NCI-H1930 (cell line): ENCODE measurements around the gene LYPD6B.
A peak's percentile ranks its signal among the peaks of the same experiment; 100 is the strongest.

Experiments used
- DNase-seq, 2 experiments: peaks; one replicate each; lab custom pipeline; 2025; lab: John Stamatoyannopoulos, UW

The LYPD6B gene

DNA sequence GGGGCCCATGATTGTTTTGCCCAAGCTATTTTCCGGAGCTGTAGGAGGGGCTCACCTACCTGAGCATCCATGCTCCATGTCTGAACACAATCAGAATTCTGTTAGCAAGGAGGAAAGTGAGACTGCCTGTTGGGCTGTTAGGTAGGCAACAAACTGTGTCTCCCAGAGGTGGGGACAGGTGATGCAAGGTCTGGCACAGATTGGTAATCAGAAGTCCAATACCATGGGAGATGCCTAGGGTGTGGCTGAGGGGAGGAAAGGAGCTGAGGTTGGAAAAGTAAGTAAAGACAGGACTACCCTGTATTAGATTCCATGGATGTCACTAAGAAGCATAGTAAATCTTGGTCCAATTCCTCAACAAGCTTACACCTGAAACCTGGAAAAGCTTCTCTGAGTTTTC, 3.0 kb downstream of the LYPD6B start:
- DNase-seq, result no peak

GRCh38 chr2:149042881-149043280, 4.4 kb downstream of the LYPD6B start:
- DNase-seq, result no peak

DNA sequence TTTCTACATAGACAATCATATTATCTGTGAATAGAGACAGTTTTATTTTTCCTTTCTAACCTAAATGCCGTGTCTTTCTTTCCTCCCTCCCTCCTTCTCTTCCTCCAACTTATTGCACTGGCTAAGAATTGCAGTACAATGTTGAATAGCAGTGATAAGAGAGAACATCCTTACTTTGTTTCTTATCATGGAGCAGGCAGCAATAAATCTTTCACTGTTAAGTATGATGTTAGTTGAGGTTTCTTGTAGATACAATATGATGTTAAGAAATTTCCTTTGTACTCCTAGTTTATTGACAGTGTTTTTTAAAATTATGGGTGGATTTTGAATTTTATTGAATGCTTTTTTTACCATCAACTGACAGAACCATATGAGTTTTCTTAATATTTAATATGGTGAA, 6.0 kb downstream of the LYPD6B start:
- DNase-seq, result no peak

GRCh38 chr2:149047118-149047517, 8.6 kb downstream of the LYPD6B start:
- DNase-seq, result no peak

DNA sequence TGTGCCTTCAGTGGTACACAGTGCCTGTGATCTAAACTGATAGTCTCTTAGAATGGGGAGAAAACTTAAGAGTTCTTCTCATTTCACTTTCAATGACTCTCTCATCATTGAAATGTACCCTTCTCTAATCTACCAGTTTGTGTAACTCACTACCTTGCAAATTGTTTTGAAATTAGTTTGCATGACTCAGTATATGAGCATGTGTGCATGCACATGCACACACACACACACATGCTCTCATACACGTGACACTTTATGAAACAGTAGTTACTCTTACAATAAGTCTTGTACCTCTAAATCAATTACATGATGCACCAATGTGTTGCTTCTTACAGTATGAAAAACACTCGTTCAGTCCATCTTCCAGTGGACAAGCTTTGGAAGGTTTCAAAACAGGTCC, 10.6 kb downstream of the LYPD6B start:
- no peak for DNase-seq

- no peak for DNase-seq
Observed at GRCh38 chr2:149050188-149050587, 11.7 kb downstream of the LYPD6B start.

- DNase-seq, result no peak
Observed at GRCh38 chr2:149055751-149056150, 17.3 kb downstream of the LYPD6B start.

- no peak for DNase-seq
Observed at GRCh38 chr2:149056541-149057255, 18.2 kb downstream of the LYPD6B start.

DNA sequence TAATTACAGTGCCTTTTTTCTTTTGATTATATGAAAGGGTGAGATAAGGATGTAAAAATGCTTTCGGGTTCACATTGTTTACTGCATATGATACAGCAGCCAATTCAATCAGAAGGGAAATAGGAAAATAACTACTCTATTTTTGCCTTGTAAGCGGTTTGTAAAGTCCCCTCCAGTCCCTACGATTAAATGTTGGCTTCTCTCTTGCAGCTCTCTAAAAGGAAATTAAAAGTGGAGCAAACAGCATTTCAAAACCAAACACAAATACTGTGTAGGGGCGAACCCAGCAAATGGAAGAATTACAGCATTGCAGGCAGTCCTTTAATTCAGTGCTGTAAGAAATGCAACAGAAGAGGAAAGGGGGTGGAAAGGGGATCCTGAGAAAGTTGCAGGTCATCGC, 18.9 kb downstream of the LYPD6B start:
- DNase-seq, result no peak

DNA sequence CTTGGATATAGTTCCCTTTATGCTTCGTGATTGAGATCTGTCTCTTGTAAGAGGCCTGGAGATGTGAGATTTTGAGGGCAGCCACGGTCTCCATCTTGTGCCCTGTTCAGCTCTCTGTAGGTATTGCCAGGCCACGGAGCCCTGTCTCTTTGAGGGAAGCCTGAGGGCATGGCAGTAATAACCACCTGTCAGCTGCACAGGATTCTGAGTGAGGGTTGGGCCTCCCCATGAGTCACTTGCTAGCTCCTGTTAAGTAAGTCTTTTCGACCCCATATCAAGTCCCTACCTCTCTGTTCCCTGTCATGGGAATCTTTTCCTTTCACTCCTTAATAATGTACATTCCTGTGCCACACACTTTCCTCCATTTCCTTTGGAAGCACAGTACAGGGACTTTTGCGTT, 20.4 kb downstream of the LYPD6B start:
- no peak for DNase-seq

DNA sequence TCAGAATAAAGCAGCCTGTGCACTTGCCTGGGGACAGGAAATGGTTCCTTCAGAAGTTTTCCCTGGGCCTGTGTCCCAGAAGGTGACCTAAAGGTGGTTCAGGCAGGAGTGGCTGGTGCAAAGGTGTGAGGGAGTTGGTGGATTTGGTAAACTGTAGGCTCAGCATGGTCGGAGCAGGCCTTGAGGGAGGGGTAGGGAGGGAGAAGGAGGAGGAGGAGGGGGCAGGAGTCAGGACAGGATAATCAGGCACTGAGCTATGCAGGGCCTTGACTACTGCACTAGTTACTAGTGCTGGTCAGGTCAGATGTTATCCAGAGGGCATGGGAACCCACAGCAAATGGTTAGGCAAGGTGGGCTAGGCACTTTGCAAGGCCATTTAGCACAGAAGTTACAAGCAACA, 21.3 kb downstream of the LYPD6B start:
- no peak for DNase-seq

- no peak for DNase-seq
Observed at GRCh38 chr2:149061133-149061745, 22.7 kb downstream of the LYPD6B start.

- no peak for DNase-seq
Observed at GRCh38 chr2:149062531-149062930, 24.0 kb downstream of the LYPD6B start.

GRCh38 chr2:149063177-149063576, 24.7 kb downstream of the LYPD6B start:
- DNase-seq, result no peak

- DNase-seq, result no peak
Observed at GRCh38 chr2:149064365-149064841, 25.9 kb downstream of the LYPD6B start.

DNA sequence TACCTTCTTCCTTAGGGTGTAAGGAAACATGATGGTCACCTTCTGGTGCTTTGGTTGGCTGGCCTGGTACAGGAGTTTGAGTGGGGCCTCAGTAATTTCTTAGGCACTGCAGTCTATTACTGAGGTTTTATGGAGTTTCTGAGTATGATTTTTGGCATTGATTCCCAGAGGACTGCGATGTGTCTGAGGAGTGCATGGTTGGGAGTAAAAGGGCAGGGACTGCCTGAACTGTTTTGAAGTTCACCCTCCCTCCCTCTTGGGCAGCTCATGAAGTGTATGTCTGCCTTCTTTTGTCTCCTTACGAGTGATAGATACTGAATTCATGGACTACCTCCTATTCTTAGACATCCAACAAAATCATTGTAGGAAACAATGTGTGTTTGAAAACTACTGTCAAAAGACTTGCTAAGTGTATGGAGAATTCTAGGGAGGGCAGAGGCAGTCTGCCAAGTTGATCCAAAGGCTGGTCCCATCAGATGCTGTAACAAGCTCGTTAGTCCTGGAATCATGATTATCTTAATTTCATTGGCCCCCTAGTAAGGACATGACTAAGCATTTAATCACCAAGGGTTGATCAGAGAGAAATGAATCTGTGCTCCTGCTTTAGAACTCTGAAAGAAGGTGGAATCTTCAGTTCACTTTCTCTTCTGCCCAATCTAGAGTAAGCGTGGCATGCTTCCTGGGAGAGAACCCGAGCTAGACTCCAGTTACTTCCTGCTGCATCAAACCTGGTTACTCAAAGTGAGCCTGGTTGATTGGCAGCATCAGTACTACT, 26.5 kb downstream of the LYPD6B start:
- DNase-seq, result no peak

DNA sequence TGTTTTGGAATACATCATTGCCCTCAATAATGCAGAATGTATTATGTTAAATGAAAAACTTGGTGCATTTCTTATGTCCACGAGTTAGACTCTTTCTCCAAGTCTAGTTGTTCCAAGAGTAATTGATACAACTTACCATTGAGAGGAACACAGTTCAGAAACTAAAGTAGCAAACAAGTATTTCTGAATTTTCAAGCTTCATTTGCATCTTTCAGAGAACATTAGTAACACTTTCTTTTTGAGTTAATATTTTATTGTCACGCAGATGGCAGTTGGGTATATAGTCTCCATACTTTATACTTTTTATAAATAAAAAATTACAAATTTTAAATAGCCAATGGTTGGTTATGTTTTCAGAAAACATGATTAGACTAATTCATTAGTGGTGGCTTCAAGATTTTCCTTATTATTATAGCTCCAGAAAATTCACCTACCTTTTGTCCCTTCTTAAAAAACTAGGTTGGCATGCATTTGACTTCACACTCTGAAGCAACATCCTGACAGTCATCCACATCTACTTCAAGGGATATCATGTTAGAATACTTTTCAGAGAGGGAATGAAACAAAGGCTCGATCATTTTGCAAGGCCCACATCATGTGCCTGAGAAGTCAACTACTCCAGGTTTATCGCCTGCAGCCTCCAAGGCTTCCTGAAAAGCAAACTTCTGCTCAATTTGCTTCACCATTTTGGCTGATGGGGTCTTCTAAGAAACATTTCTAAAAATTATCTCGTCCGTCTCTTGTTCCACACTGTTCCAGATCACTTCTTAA, 29.9 kb downstream of the LYPD6B start:
- no peak for DNase-seq

GRCh38 chr2:149068996-149069888, 30.7 kb downstream of the LYPD6B start:
- no peak for DNase-seq

GRCh38 chr2:149070681-149071320, 32.3 kb downstream of the LYPD6B start:
- peak in 1 of 2 experiments; percentile 20 for DNase-seq

DNA sequence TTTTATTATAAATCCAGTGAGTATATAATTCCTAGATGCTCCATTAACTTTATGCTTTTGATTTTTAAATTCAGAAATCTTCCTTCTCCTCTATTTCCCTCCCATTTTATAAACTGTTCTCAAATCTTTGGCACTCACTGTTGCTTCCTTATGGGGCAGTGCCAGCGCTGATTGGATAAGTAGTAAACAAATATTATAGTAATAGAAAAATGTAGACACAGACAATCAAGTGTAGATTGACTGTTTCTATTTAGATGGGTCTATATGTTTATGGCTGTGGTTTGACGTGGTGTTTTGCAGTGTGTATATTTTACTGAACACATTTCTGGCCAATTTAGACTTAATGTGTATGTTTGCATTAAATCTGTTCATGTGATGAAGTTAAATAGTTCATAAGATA, 36.6 kb downstream of the LYPD6B start:
- no peak for DNase-seq

DNA sequence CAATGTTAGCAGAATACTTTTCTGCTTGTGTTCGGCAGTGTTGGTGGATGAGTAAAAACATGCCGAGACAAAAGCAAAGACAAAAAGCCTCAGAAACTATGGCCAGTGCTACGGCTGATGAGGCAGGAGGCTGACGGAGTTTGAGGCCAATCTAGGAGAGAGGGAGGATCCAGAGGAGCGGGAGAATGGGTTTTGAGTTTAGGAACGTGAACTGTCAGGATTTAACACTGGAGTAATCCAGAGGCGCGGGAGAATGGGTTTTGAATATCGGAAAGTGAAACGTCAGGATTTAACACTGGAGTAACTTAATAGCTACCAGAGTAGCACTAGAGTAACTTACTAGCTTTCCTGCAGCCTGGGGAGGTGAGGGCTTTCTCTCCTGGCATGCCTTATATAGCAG, 37.4 kb downstream of the LYPD6B start:
- DNase-seq, result no peak
